Measurements from ENCODE around the gene PLAC9.
"Not testable (repeated sequence)": the region's sequence is repeated elsewhere in the genome, so short reads cannot be mapped to it uniquely, and the experiment has no call there.

Gene PLAC9

GRCh38 chr10:80118669-80119068 is 13.9 kb upstream of the PLAC9 start:
- no peaks in the 10 kb centered on the region for H3K27me3 ChIP-seq (ENCODE audit: insufficient read depth, low read length)
- H3K79me2 ChIP-seq (ENCODE audit: control insufficient read depth, insufficient read depth, low read length, unreplicated experiment) = no peaks in the 10 kb centered on the region
- peaks cover 21% of the 10 kb centered on the region for H3K4me1 ChIP-seq (ENCODE audit: control insufficient read depth, insufficient read depth, low read length, unreplicated experiment)
- no peak overlapping the region for H3K4me3 ChIP-seq (ENCODE audit: low read depth, low read length)
- H3K27ac ChIP-seq (ENCODE audit: low read depth, low read length) = no peak overlapping the region
- H2AFZ ChIP-seq (ENCODE audit: low read length, unreplicated experiment) = no peak overlapping the region
- H3K36me3 ChIP-seq (ENCODE audit: insufficient read depth, low read length) = no peaks in the 10 kb centered on the region

GRCh38 chr10:80122110-80122710 is 10.3 kb upstream of the PLAC9 start:
- Histone ChIP-seq H3K4me3 (ENCODE audit: low read depth, low read length) (no peak overlapping the region), H3K4me1 (ENCODE audit: control insufficient read depth, insufficient read depth, low read length, unreplicated experiment) (peaks cover 29% of the 10 kb centered on the region), H3K79me2 (ENCODE audit: control insufficient read depth, insufficient read depth, low read length, unreplicated experiment) (no peaks in the 10 kb centered on the region), H3K27me3 (ENCODE audit: insufficient read depth, low read length) (no peaks in the 10 kb centered on the region), H3K36me3 (ENCODE audit: insufficient read depth, low read length) (no peaks in the 10 kb centered on the region), H2AFZ (ENCODE audit: low read length, unreplicated experiment) (no peak overlapping the region), H3K27ac (ENCODE audit: low read depth, low read length) (peak overlapping the region; percentile 86)

GRCh38 chr10:80122746-80123145 is 9.8 kb upstream of the PLAC9 start:
- H3K27ac ChIP-seq (ENCODE audit: low read depth, low read length) = peak overlapping the region; percentile 86
- peaks cover 29% of the 10 kb centered on the region for H3K4me1 ChIP-seq (ENCODE audit: control insufficient read depth, insufficient read depth, low read length, unreplicated experiment)
- no peak overlapping the region for H2AFZ ChIP-seq (ENCODE audit: low read length, unreplicated experiment)
- no peak overlapping the region for H3K4me3 ChIP-seq (ENCODE audit: low read depth, low read length)
- H3K27me3 ChIP-seq (ENCODE audit: insufficient read depth, low read length) = no peaks in the 10 kb centered on the region
- no peaks in the 10 kb centered on the region for H3K79me2 ChIP-seq (ENCODE audit: control insufficient read depth, insufficient read depth, low read length, unreplicated experiment)
- H3K36me3 ChIP-seq (ENCODE audit: insufficient read depth, low read length) = no peaks in the 10 kb centered on the region

GRCh38 chr10:80126876-80127275 is 5.7 kb upstream of the PLAC9 start:
- no peak overlapping the region for H3K27ac ChIP-seq (ENCODE audit: low read depth, low read length)
- no peak overlapping the region for H2AFZ ChIP-seq (ENCODE audit: low read length, unreplicated experiment)
- H3K79me2 ChIP-seq (ENCODE audit: control insufficient read depth, insufficient read depth, low read length, unreplicated experiment) = no peaks in the 10 kb centered on the region
- H3K27me3 ChIP-seq (ENCODE audit: insufficient read depth, low read length) = no peaks in the 10 kb centered on the region
- no peak overlapping the region for H3K4me3 ChIP-seq (ENCODE audit: low read depth, low read length)
- H3K36me3 ChIP-seq (ENCODE audit: insufficient read depth, low read length) = no peaks in the 10 kb centered on the region
- peaks cover 29% of the 10 kb centered on the region for H3K4me1 ChIP-seq (ENCODE audit: control insufficient read depth, insufficient read depth, low read length, unreplicated experiment)

GRCh38 chr10:80131499-80131901 is 1.0 kb upstream of the PLAC9 start:
- peaks cover 5% of the 10 kb centered on the region for H3K79me2 ChIP-seq (ENCODE audit: control insufficient read depth, insufficient read depth, low read length, unreplicated experiment)
- H3K27me3 ChIP-seq (ENCODE audit: insufficient read depth, low read length) = no peaks in the 10 kb centered on the region
- H3K27ac ChIP-seq (ENCODE audit: low read depth, low read length) = no peak overlapping the region
- no peaks in the 10 kb centered on the region for H3K36me3 ChIP-seq (ENCODE audit: insufficient read depth, low read length)
- peaks cover 28% of the 10 kb centered on the region for H3K4me1 ChIP-seq (ENCODE audit: control insufficient read depth, insufficient read depth, low read length, unreplicated experiment)
- H2AFZ ChIP-seq (ENCODE audit: low read length, unreplicated experiment) = no peak overlapping the region
- no peak overlapping the region; the same call in 1 of the 2 replicates for H3K4me3 ChIP-seq (ENCODE audit: low read depth, low read length)

GRCh38 chr10:80133206-80133605 is 676 bp downstream of the PLAC9 start:
- peaks cover 5% of the 10 kb centered on the region for H3K79me2 ChIP-seq (ENCODE audit: control insufficient read depth, insufficient read depth, low read length, unreplicated experiment)
- peak overlapping the region; percentile 83 for H3K4me3 ChIP-seq (ENCODE audit: low read depth, low read length)
- no peaks in the 10 kb centered on the region for H3K27me3 ChIP-seq (ENCODE audit: insufficient read depth, low read length)
- peak overlapping the region; percentile 49 for H3K27ac ChIP-seq (ENCODE audit: low read depth, low read length)
- no peaks in the 10 kb centered on the region for H3K36me3 ChIP-seq (ENCODE audit: insufficient read depth, low read length)
- H3K4me1 ChIP-seq (ENCODE audit: control insufficient read depth, insufficient read depth, low read length, unreplicated experiment) = peaks cover 37% of the 10 kb centered on the region
- H2AFZ ChIP-seq (ENCODE audit: low read length, unreplicated experiment) = peak overlapping the region; percentile 75

GRCh38 chr10:80133687-80134086 is 1.2 kb downstream of the PLAC9 start:
- Histone ChIP-seq H3K4me1 (ENCODE audit: control insufficient read depth, insufficient read depth, low read length, unreplicated experiment) (peaks cover 38% of the 10 kb centered on the region), H3K27ac (ENCODE audit: low read depth, low read length) (peak overlapping the region; percentile 35; the same call in 1 of the 2 replicates), H3K4me3 (ENCODE audit: low read depth, low read length) (peak overlapping the region; percentile 83)
- not testable (repeated sequence) for H2AFZ ChIP-seq (ENCODE audit: low read length, unreplicated experiment); H3K36me3 ChIP-seq (ENCODE audit: insufficient read depth, low read length); H3K27me3 ChIP-seq (ENCODE audit: insufficient read depth, low read length); H3K79me2 ChIP-seq (ENCODE audit: control insufficient read depth, insufficient read depth, low read length, unreplicated experiment)

- Histone ChIP-seq H3K36me3 (ENCODE audit: insufficient read depth, low read length) (no peaks in the 10 kb centered on the region), H2AFZ (ENCODE audit: low read length, unreplicated experiment) (no peak overlapping the region), H3K4me3 (ENCODE audit: low read depth, low read length) (peak overlapping the region; percentile 42)
Measured at GRCh38 chr10:80136134-80136571, 3.6 kb downstream of the PLAC9 start.

GRCh38 chr10:80137031-80137862 is 4.7 kb downstream of the PLAC9 start:
- Histone ChIP-seq H3K4me1 (ENCODE audit: control insufficient read depth, insufficient read depth, low read length, unreplicated experiment) (peaks cover 28% of the 10 kb centered on the region), H2AFZ (ENCODE audit: low read length, unreplicated experiment) (no peak overlapping the region), H3K79me2 (ENCODE audit: control insufficient read depth, insufficient read depth, low read length, unreplicated experiment) (peaks cover 9% of the 10 kb centered on the region), H3K36me3 (ENCODE audit: insufficient read depth, low read length) (no peaks in the 10 kb centered on the region), H3K27me3 (ENCODE audit: insufficient read depth, low read length) (no peaks in the 10 kb centered on the region), H3K27ac (ENCODE audit: low read depth, low read length) (peak overlapping the region; percentile 92), H3K4me3 (ENCODE audit: low read depth, low read length) (peak overlapping the region; percentile 25; the same call in 1 of the 2 replicates)

More at GRCh38 chr10:80136134-80136571, 3.6 kb downstream of the PLAC9 start:
- H3K27ac ChIP-seq (ENCODE audit: low read depth, low read length) = peak overlapping the region; percentile 92
- H3K4me1 ChIP-seq (ENCODE audit: control insufficient read depth, insufficient read depth, low read length, unreplicated experiment) = peaks cover 38% of the 10 kb centered on the region
- no peaks in the 10 kb centered on the region for H3K27me3 ChIP-seq (ENCODE audit: insufficient read depth, low read length)
- H3K79me2 ChIP-seq (ENCODE audit: control insufficient read depth, insufficient read depth, low read length, unreplicated experiment) = peaks cover 9% of the 10 kb centered on the region

GRCh38 chr10:80137920-80138319 is 5.4 kb downstream of the PLAC9 start:
- Histone ChIP-seq H3K4me1 (ENCODE audit: control insufficient read depth, insufficient read depth, low read length, unreplicated experiment) (peaks cover 28% of the 10 kb centered on the region), H3K27ac (ENCODE audit: low read depth, low read length) (no peak overlapping the region), H3K36me3 (ENCODE audit: insufficient read depth, low read length) (no peaks in the 10 kb centered on the region), H3K79me2 (ENCODE audit: control insufficient read depth, insufficient read depth, low read length, unreplicated experiment) (peaks cover 9% of the 10 kb centered on the region), H3K27me3 (ENCODE audit: insufficient read depth, low read length) (no peaks in the 10 kb centered on the region), H2AFZ (ENCODE audit: low read length, unreplicated experiment) (no peak overlapping the region), H3K4me3 (ENCODE audit: low read depth, low read length) (no peak overlapping the region)

- no peak overlapping the region for H2AFZ ChIP-seq (ENCODE audit: low read length, unreplicated experiment)
- H3K27ac ChIP-seq (ENCODE audit: low read depth, low read length) = no peak overlapping the region
- peaks cover 28% of the 10 kb centered on the region for H3K4me1 ChIP-seq (ENCODE audit: control insufficient read depth, insufficient read depth, low read length, unreplicated experiment)
- H3K4me3 ChIP-seq (ENCODE audit: low read depth, low read length) = no peak overlapping the region
- no peaks in the 10 kb centered on the region for H3K36me3 ChIP-seq (ENCODE audit: insufficient read depth, low read length)
- no peaks in the 10 kb centered on the region for H3K27me3 ChIP-seq (ENCODE audit: insufficient read depth, low read length)
- H3K79me2 ChIP-seq (ENCODE audit: control insufficient read depth, insufficient read depth, low read length, unreplicated experiment) = peaks cover 9% of the 10 kb centered on the region
Measured at GRCh38 chr10:80139265-80139664, 6.7 kb downstream of the PLAC9 start.
